AG04449 (cell line): ENCODE measurements around the gene DGKI.
"Not testable (repeated sequence)": the region's sequence is repeated elsewhere in the genome, so short reads cannot be mapped to it uniquely, and the experiment has no call there.

ENCODE experiments used
- CTCF ChIA-PET: fragments of 350-600 bp; formaldehyde crosslinking; extraction: SDS; loops from one replicate; lab custom pipeline; 2021; ENCODE audit warnings: antibody characterized with exemption; lab: Yijun Ruan, JAX
- POLR2A ChIA-PET: fragments of 400-600, 350-600 bp; formaldehyde crosslinking; extraction: SDS; loops from one replicate; lab custom pipeline; 2020; ENCODE audit warnings: antibody characterized with exemption, inconsistent platforms; lab: Yijun Ruan, JAX
- DNase-seq: peaks from one replicate; pipeline ENCODE4 v3.0.0-alpha.2; 2010; ENCODE audit warnings: low read depth, low spot score
- H3K4me3 ChIP-seq: 2 replicates; pipeline ENCODE4 v1.5.1; 2011; ENCODE audit warnings: low read depth, mild to moderate bottlenecking, control low read depth, low read length
- CTCF ChIP-seq: IDR thresholded peaks from one replicate; pipeline ENCODE4 v1.5.1; 2011; ENCODE audit warnings: mild to moderate bottlenecking, moderate library complexity, low read length, control low read depth, inconsistent platforms; ENCODE audit not compliant: insufficient read depth; ENCODE audit errors: missing control alignments

The DGKI gene

GRCh38 chr7:137835486-137836112 is 11.2 kb downstream of the DGKI start:
- CTCF ChIA-PET: interaction anchor here (0.9 to 3.1 kb wide), 4 partner anchors 11 to 179 kb away, joined by 3 to 15 read pairs (median 3); partner anchors contain the start of genes CREB3L2 and DGKI

GRCh38 chr7:137834552-137834951 is 12.2 kb downstream of the DGKI start:
- H3K4me3 ChIP-seq: no peak overlapping the region
- POLR2A ChIA-PET: no interaction called here
- no peak for DNase-seq
- no peak for TF ChIP-seq CTCF
- CTCF ChIA-PET: interaction anchor here (0.7 to 1.5 kb wide), 4 partner anchors 32 to 208 kb away, joined by 3 read pairs; partner anchors contain the start of gene CREB3L2

More at GRCh38 chr7:137835486-137836112, 11.2 kb downstream of the DGKI start:
- no peak for TF ChIP-seq CTCF
- H3K4me3 ChIP-seq: no peak overlapping the region
- POLR2A ChIA-PET: interaction anchor here (1.0 kb wide), 1 partner anchor 15 kb away, joined by 6 read pairs; no protein-coding TSS in a partner anchor
- no peak for DNase-seq

- CTCF ChIA-PET: interaction anchor here (1.9 kb wide), 1 partner anchor 177 kb away, joined by 7 read pairs; no protein-coding TSS in a partner anchor
- H3K4me3 ChIP-seq, DNase-seq, POLR2A ChIA-PET: not testable (repeated sequence)
Observed at GRCh38 chr7:137832990-137833389, 13.8 kb downstream of the DGKI start.

- CTCF ChIA-PET: interaction anchor here (1.0 to 1.9 kb wide), 2 partner anchors 9 to 176 kb away, joined by 4 to 7 read pairs; no protein-coding TSS in a partner anchor
Observed at GRCh38 chr7:137832382-137832781, 14.4 kb downstream of the DGKI start.

GRCh38 chr7:137831555-137831954 is 15.2 kb downstream of the DGKI start:
- CTCF ChIA-PET: interaction anchor here (1.1 to 1.2 kb wide), 2 partner anchors 14 to 171 kb away, joined by 3 to 4 read pairs; no protein-coding TSS in a partner anchor
- POLR2A ChIA-PET: not testable (repeated sequence)

More at GRCh38 chr7:137832382-137832781, 14.4 kb downstream of the DGKI start:
- no peak overlapping the region for H3K4me3 ChIP-seq
- POLR2A ChIA-PET: no interaction called here
- no peak for TF ChIP-seq CTCF
- DNase-seq: no peak

GRCh38 chr7:137829337-137829992 is 17.3 kb downstream of the DGKI start:
- no peak for DNase-seq
- H3K4me3 ChIP-seq: no peak overlapping the region
- no peak for TF ChIP-seq CTCF
- POLR2A ChIA-PET: no interaction called here
- CTCF ChIA-PET: interaction anchor here (0.7 to 1.6 kb wide), 2 partner anchors 11 to 173 kb away, joined by 4 to 7 read pairs; no protein-coding TSS in a partner anchor

More at GRCh38 chr7:137831555-137831954, 15.2 kb downstream of the DGKI start:
- H3K4me3 ChIP-seq, DNase-seq: not testable (repeated sequence)

GRCh38 chr7:137828456-137828855 is 18.3 kb downstream of the DGKI start:
- no peak overlapping the region for H3K4me3 ChIP-seq
- TF ChIP-seq CTCF: no peak
- ChIA-PET POLR2A (no interaction called here), CTCF (interaction anchor here (0.9 to 1.2 kb wide), 2 partner anchors 11 to 13 kb away, joined by 4 to 5 read pairs; no protein-coding TSS in a partner anchor)
- DNase-seq: no peak
